Psoas muscle (tissue), 8 donors: Measurements from ENCODE around the gene GOLGB1. TPM values are rescaled to one million over a fixed set of nuclear protein-coding genes. Genes with fewer than 3 reads are reported as not detected.

Experiments
- ATAC-seq, 4 donors: fragments of 200-7000 bp; cut with Tn5 transposase; one replicate each; pipeline ENCODE4 v1.9.1; 2020; ENCODE audit warnings: moderate library complexity in 3 of 4, mild to moderate bottlenecking in 2 of 4
- DNase-seq, 2 donors: peaks; one replicate each; pipeline ENCODE4 v3.0.0-alpha.2; 2020
- H3K27ac ChIP-seq: fragments of 200-600 bp; one replicate; pipeline ENCODE4 v1.8.0; 2022
- H3K27me3 ChIP-seq, 3 donors: fragments of 200-600 bp in 1 of 3; one replicate each; pipeline versions ENCODE4 v1.6.1 to v1.8.0; 2013 to 2022; ENCODE audit warnings: low read length in 2 of 3, mild to moderate bottlenecking in 2 of 3, moderate library complexity in 1 of 3; ENCODE audit not compliant: insufficient read depth in 3 of 3
- H3K36me3 ChIP-seq, 2 donors: fragments of 200-600 bp in 1 of 2; one replicate each; pipeline versions ENCODE4 v1.6.1 to v1.8.0; 2013 to 2022; ENCODE audit warnings: low read depth in 1 of 2, mild to moderate bottlenecking in 1 of 2, moderate library complexity in 1 of 2; ENCODE audit not compliant: insufficient read depth in 1 of 2
- H3K4me1 ChIP-seq: fragments of 200-600 bp; one replicate; pipeline ENCODE4 v1.8.0; 2022
- H3K4me3 ChIP-seq: fragments of 200-600 bp; one replicate; pipeline ENCODE4 v1.8.0; 2022; ENCODE audit warnings: mild to moderate bottlenecking
- H3K9me3 ChIP-seq: fragments of 200-600 bp; one replicate; pipeline ENCODE4 v1.8.0; 2022
- CTCF ChIP-seq: fragments of 200-600 bp; IDR thresholded peaks from one replicate; pipeline ENCODE4 v1.8.0; 2022; ENCODE audit warnings: antibody characterized with exemption
- WGBS, 3 donors: extraction: QIAGEN DNeasy Blood & Tissue Kit; methylation state at CpG; one replicate each; pipeline versions ENCODE4 v1.1.6 to v1.1.7; 2013; 5-methylcytosine and 5-hydroxymethylcytosine counted together
- intact Hi-C, 2 donors: fragments of 100-400 bp; cut with DNase I; formaldehyde crosslinking; loops; one replicate each; pipeline versions ENCODE4 v1.11.0 to v1.14.2; 2022
- polyA plus RNA-seq, 3 donors: library from polyadenylated mRNA; stranded (reverse); fragments of 200-250 nt; gene quantifications; one replicate each; pipeline ENCODE4 v1.2.3, GENCODE V29; 2013
- total RNA-seq, 4 donors: library from RNA; stranded (reverse); fragmentation: NEBNext Ultra II Directional in 2 of 4; extraction: Animal tissue kit (Norgen Biotek cat#: 25700) in 2 of 4; gene quantifications; one replicate each; pipeline versions ENCODE4 v1.2.1 to v1.2.4, GENCODE V29; 2021 to 2023
- donor health status: healthy with polysubstance abuse.
- donor health status: DM: no; HTN: no; CAD: no; lungs with moderate emphysema.
- donor health status: Bipolar disorder and iron deficiency.
- donor health status: healthy.
- donor health status: DM: yes; HTN: yes; CAD: no.
- donor health status: DM: no; HTN: no; CAD: no.
- donor health status: DM: no; HTN: no; CAD: no.
- donor health status: DM: yes; HTN: yes; CAD: no.

Gene GOLGB1
- total and polyA plus RNA-seq, 7 donors, result 7.5 to 30.7 (median 20.6) TPM

GRCh38 chr3:121707531-121708273, 41.8 kb downstream of the GOLGB1 start:
- Histone ChIP-seq H3K27me3 (no peaks in the 10 kb centered on the region), H3K4me1 (no peaks in the 10 kb centered on the region), H3K4me3 (no peak overlapping the region), H3K36me3 (peaks cover 0 to 28% of the 10 kb centered on the region in 2 donors), H3K9me3 (no peaks in the 10 kb centered on the region), H3K27ac (no peak overlapping the region)
- no peak for TF ChIP-seq CTCF
- WGBS, 3 donors, result 94 to 99% (median 96%) methylated on average over 2 of the region's 2 CpGs
- DNase-seq, result no peak
- ATAC-seq, result no peak
- intact Hi-C loops, result no loop called here

- H3K4me3 ChIP-seq, result no peak overlapping the region
- H3K27ac ChIP-seq, result no peak overlapping the region
- ATAC-seq, result no peak
Observed at GRCh38 chr3:121705541-121705940, 44.0 kb downstream of the GOLGB1 start.

GRCh38 chr3:121703973-121704372, 45.6 kb downstream of the GOLGB1 start:
- WGBS, 3 donors, result 97 to 98% (median 97%) methylated on average over 5 of the region's 5 CpGs
- ATAC-seq (no peak), DNase-seq (no peak)
- H3K9me3 ChIP-seq, result no peaks in the 10 kb centered on the region
- intact Hi-C loops, result no loop called here
- peaks cover 7% of the 10 kb centered on the region for H3K4me1 ChIP-seq
- no peak for TF ChIP-seq CTCF
- H3K4me3 ChIP-seq, result no peak overlapping the region
- peaks cover 0 to 44% of the 10 kb centered on the region in 2 donors for H3K36me3 ChIP-seq
- no peaks in the 10 kb centered on the region for H3K27me3 ChIP-seq
- H3K27ac ChIP-seq, result no peak overlapping the region

More at GRCh38 chr3:121705541-121705940, 44.0 kb downstream of the GOLGB1 start:
- H3K4me1 ChIP-seq, result no peaks in the 10 kb centered on the region
- no peaks in the 10 kb centered on the region for H3K27me3 ChIP-seq
- TF ChIP-seq CTCF, result no peak
- DNase-seq, result no peak
- H3K36me3 ChIP-seq, result peaks cover 0 to 32% of the 10 kb centered on the region in 2 donors
- intact Hi-C loops, result no loop called here
- WGBS, 3 donors, result 90 to 93% (median 92%) methylated on average over 5 of the region's 5 CpGs
- H3K9me3 ChIP-seq, result no peaks in the 10 kb centered on the region

DNA sequence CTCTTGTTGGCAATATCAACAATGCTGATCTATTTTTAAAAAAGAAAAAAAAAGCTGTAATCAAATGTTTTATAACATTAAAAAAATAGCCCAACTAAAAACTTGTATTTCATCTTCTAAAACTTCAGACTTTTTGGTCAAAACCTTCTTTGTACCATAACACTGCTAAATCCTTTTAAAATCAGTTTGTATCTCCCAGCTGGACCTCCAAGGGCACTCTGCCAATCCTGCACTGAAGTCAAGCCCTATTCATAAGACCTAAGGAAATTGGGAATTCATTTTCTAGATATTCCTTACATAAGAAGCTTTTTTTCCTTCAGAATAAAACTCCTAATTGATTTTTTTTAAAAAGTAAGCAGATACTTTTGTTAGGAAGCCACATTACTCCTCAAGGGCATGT, 50.6 kb downstream of the GOLGB1 start:
- Histone ChIP-seq H3K4me3 (no peak overlapping the region), H3K27ac (no peak overlapping the region), H3K27me3 (no peaks in the 10 kb centered on the region), H3K9me3 (no peaks in the 10 kb centered on the region), H3K36me3 (peaks cover 3 to 66% of the 10 kb centered on the region in 2 donors), H3K4me1 (peaks cover 7% of the 10 kb centered on the region)
- ATAC-seq (no peak), DNase-seq (no peak)
- no peak for TF ChIP-seq CTCF
- intact Hi-C loops, result no loop called here

DNA sequence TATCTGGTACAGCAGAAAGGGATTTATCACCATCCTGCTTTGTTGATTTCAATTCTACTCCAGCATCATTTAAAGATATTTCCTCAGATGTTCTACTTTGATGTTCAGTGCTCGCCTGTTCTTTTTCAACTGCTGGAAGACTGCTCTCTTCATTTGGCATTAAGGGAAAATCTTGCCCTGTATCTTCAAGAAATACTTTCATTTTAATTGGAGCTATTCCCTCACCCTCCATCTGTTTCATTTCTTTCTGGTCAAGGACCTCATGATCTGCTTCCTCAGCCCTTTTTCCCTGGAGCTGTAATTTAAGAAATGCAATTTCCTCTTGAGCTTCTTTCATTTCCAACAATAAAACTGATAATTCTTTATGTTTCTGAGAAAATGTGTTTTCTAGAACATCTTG, 51.1 kb downstream of the GOLGB1 start:
- intact Hi-C loops, result no loop called here
- Histone ChIP-seq H3K4me3 (no peak overlapping the region), H3K27ac (no peak overlapping the region), H3K27me3 (no peaks in the 10 kb centered on the region), H3K4me1 (peaks cover 7% of the 10 kb centered on the region), H3K9me3 (no peaks in the 10 kb centered on the region), H3K36me3 (peaks cover 3 to 70% of the 10 kb centered on the region in 2 donors)
- TF ChIP-seq CTCF, result no peak
- DNase-seq (no peak), ATAC-seq (no peak)
- 87 to 95% (median 94%) methylated on average over 1 of the region's 1 CpG for WGBS, 3 donors
